ENCODE results near the gene SYNGR3.

SYNGR3 gene

GRCh38 chr16:2038382-2039231, 48.8 kb downstream of the SYNGR3 start:
- no peak for DNase-seq (ENCODE audit: low read depth)
- no peak for TF ChIP-seq CTCF (conservative IDR thresholded peaks at IDR 0.05; ENCODE audit: low read depth, low read length)
- H3K4me3 ChIP-seq (ENCODE audit: low read depth, low read length) = no peak overlapping the region

GRCh38 chr16:2039274-2040031, 49.7 kb downstream of the SYNGR3 start:
- H3K4me3 ChIP-seq (ENCODE audit: low read depth, low read length) = no peak overlapping the region
- DNase-seq (ENCODE audit: low read depth) = peak; percentile 79
- TF ChIP-seq CTCF (conservative IDR thresholded peaks at IDR 0.05; ENCODE audit: low read depth, low read length) = no peak

DNA sequence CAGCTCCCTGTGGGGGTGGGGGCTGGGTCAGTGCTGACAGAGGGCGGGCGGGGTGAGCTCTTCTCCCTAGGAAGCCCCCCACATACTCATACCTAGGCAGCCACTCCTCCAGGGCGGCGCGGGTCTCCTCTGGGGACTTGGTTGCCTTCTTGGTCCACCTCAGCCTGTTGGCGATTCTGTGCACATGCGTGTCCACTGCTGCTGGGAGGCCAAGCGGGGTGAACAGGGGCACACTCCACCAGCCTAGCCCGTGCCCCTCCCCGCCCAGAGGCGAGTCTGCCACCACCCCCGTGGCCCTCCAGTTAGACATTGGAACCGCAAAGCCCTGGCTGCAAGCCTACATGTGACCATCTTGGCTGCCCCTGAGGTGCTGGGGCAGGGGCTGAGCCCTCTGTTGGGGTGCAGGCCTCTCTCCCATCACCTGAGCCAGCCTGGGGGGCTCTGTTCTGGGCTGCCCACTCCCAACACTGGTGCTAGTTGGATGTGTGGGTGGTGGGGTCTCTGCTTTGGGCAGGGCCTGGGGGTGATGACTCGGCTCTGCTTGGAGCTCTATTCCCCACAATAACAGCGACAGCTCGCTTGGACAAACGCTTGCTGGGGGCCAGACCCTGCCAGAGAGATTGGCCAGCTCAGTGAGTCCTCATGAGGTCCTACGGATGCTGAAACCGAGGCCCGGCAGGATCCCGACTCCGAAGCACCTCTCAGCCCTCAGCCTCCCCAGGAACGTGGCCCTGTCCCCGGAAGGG, 50.4 kb downstream of the SYNGR3 start:
- no peak overlapping the region for H3K4me3 ChIP-seq (ENCODE audit: low read depth, low read length)

GRCh38 chr16:2040787-2041522, 51.2 kb downstream of the SYNGR3 start:
- DNase-seq (ENCODE audit: low read depth) = no peak
- no peak for TF ChIP-seq CTCF (conservative IDR thresholded peaks at IDR 0.05; ENCODE audit: low read depth, low read length)
- no peak overlapping the region for H3K4me3 ChIP-seq (ENCODE audit: low read depth, low read length)

More for the DNA sequence above, 50.4 kb downstream of the SYNGR3 start:
- no peak for DNase-seq (ENCODE audit: low read depth)
- TF ChIP-seq CTCF (conservative IDR thresholded peaks at IDR 0.05; ENCODE audit: low read depth, low read length) = no peak

DNA sequence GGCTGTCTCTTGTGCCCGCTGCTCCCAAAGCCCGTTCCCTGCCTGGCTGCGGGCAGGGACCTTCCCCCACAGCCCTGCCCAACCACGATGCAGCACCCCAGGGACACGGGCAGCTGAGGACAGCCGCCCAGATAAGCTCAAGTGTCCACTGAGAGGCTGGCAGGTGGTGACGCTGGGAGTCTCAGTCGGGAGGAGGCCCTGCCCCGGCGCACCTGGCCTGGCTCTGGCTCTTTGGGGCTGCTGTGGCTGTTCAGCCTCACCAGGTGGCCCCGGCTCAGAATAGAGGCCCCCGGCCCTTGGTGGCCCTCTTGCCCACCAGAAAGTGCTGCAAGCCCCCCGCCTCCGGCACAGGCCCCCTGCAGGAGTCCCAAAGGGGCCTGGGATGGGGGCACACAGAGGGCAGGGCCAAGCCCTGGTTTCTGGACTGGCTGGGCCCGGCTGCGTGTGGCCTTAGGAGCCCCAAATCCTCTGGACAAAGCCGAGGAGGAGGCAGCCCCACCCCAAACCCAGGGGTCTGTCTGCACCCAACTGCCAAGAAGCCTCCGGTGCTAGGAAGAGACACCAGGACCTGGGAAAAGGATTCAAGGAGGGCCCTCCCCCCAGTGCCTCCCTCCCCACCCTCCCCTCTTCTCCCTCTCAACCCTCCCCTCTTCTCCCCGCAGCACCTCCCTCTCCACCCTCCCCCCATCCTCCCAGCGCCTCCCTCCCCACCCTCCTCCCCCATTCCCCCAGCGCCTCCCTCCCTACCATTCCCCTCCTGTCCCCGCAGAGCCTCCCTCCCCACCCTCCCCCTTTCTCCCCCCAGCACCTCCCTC, 52.6 kb downstream of the SYNGR3 start:
- no peak overlapping the region for H3K4me3 ChIP-seq (ENCODE audit: low read depth, low read length)
- DNase-seq (ENCODE audit: low read depth) = no peak
- TF ChIP-seq CTCF (conservative IDR thresholded peaks at IDR 0.05; ENCODE audit: low read depth, low read length) = no peak
